Mesothelial cell of epicardium (in vitro differentiated cells): ENCODE data around the gene ACTN1. TPM values are rescaled to one million over a fixed set of nuclear protein-coding genes. Genes with fewer than 3 reads are reported as not detected.

Experiments
- DNase-seq, 2 experiments: peaks; one replicate each; pipeline ENCODE4 v3.0.0; 2021; ENCODE audit warnings: low spot score in 2 of 2; ENCODE audit not compliant: unreplicated experiment in 2 of 2
- H3K27ac Mint-ChIP-seq: 2 replicates; pipeline ENCODE4 v1.8.0; 2021; ENCODE audit warnings: mixed read lengths
- H3K27me3 Mint-ChIP-seq: 2 replicates; pipeline ENCODE4 v1.8.0; 2021; ENCODE audit warnings: low read depth, mixed read lengths
- H3K36me3 Mint-ChIP-seq: 2 replicates; pipeline ENCODE4 v1.8.0; 2021; ENCODE audit warnings: mixed read lengths
- H3K4me1 Mint-ChIP-seq: 2 replicates; pipeline ENCODE4 v1.8.0; 2021; ENCODE audit warnings: mixed read lengths
- H3K4me3 Mint-ChIP-seq: 2 replicates; pipeline ENCODE4 v1.8.0; 2021; ENCODE audit warnings: mild to moderate bottlenecking, moderate library complexity, mixed read lengths
- H3K9me3 Mint-ChIP-seq: 2 replicates; pipeline ENCODE4 v1.8.0; 2021; ENCODE audit warnings: mixed read lengths
- CTCF ChIP-seq: fragments of 200-600 bp; sonication (generic); IDR thresholded peaks from one replicate; pipeline ENCODE4 v1.5.0; 2021; ENCODE audit warnings: antibody characterized with exemption; ENCODE audit not compliant: unreplicated experiment
- total RNA-seq: library from RNA; stranded (reverse); gene quantifications from 3 replicates; pipeline ENCODE4 v1.2.1, GENCODE V29; 2021

ACTN1 gene
- total RNA-seq, 1 donor from 2014 or later: 166 TPM

GRCh38 chr14:68939181-68939892, 39.8 kb downstream of the ACTN1 start:
- no peak overlapping the region for H3K4me3 Mint-ChIP-seq
- no peaks in the 10 kb centered on the region for H3K9me3 Mint-ChIP-seq
- H3K36me3 Mint-ChIP-seq: no peaks in the 10 kb centered on the region

GRCh38 chr14:68938271-68939150, 40.6 kb downstream of the ACTN1 start:
- Mint-ChIP-seq H3K9me3 (no peaks in the 10 kb centered on the region), H3K4me1 (peaks cover 61% of the 10 kb centered on the region), H3K4me3 (no peak overlapping the region), H3K27ac (peak overlapping the region; percentile 85), H3K36me3 (no peaks in the 10 kb centered on the region), H3K27me3 (no peaks in the 10 kb centered on the region)
- DNase-seq: no peak
- TF ChIP-seq CTCF: no peak

More at GRCh38 chr14:68939181-68939892, 39.8 kb downstream of the ACTN1 start:
- TF ChIP-seq CTCF: no peak
- H3K4me1 Mint-ChIP-seq: peaks cover 61% of the 10 kb centered on the region
- DNase-seq: no peak
- no peaks in the 10 kb centered on the region for H3K27me3 Mint-ChIP-seq
- H3K27ac Mint-ChIP-seq: peak overlapping the region; percentile 91

- no peak overlapping the region for H3K4me3 Mint-ChIP-seq
- H3K4me1 Mint-ChIP-seq: peaks cover 54% of the 10 kb centered on the region
- no peaks in the 10 kb centered on the region for H3K36me3 Mint-ChIP-seq
- H3K27ac Mint-ChIP-seq: peak overlapping the region; percentile 12
- no peaks in the 10 kb centered on the region for H3K27me3 Mint-ChIP-seq
- TF ChIP-seq CTCF: no peak
- no peaks in the 10 kb centered on the region for H3K9me3 Mint-ChIP-seq
- DNase-seq: no peak
Measured at GRCh38 chr14:68937471-68938270, 41.4 kb downstream of the ACTN1 start.

GRCh38 chr14:68936980-68937379, 42.1 kb downstream of the ACTN1 start:
- Mint-ChIP-seq H3K9me3 (no peaks in the 10 kb centered on the region), H3K4me1 (peaks cover 47% of the 10 kb centered on the region), H3K27me3 (no peaks in the 10 kb centered on the region), H3K4me3 (no peak overlapping the region), H3K36me3 (no peaks in the 10 kb centered on the region), H3K27ac (no peak overlapping the region)
- DNase-seq: no peak
- TF ChIP-seq CTCF: no peak

GRCh38 chr14:68936476-68936875, 42.6 kb downstream of the ACTN1 start:
- Mint-ChIP-seq H3K9me3 (no peaks in the 10 kb centered on the region), H3K27me3 (no peaks in the 10 kb centered on the region), H3K27ac (peak overlapping the region; percentile 26), H3K4me3 (no peak overlapping the region), H3K36me3 (no peaks in the 10 kb centered on the region), H3K4me1 (peaks cover 43% of the 10 kb centered on the region)
- no peak for TF ChIP-seq CTCF
- no peak for DNase-seq
